Fibroblast of skin of right biceps (primary cell): Measurements from ENCODE around the gene CAMTA1.

Experiments
- DNase-seq: peaks from one replicate; pipeline ENCODE4 v3.0.0-alpha.2; 2013

CAMTA1 gene

DNA sequence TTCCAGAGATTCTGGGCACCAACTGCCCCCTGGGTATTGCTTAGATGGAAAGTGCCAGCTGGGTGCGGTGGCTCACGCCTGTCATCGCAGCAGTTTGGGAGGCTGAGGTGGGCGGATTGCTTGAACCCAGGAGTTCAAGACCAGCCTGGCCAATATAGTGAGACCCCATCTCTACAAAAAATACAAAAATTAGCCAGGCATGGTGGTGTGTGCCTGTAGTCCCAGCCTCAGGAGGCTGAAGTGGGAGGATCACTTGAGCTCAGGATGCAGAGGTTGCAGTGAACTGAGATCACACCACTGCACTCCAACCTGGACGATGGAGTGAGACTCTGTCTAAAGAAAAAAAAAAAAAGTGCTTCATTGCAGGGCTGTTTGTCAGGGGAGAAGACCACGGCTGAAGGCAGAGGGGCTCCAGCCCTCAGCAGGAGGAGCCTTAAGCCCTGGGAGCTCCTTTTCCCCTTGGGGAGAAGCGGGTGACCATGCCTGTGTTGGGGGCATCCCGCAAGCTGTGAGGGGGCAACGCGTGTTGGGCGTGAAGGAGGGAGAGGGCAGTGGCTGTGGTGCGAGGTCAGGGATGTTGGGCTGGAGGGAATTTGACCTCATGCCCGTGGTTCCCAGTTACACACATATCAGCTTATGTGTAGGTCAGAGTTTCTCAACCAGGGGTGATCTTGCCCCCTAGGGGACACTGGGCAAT lies 854.3 kb downstream of the CAMTA1 start:
- no peak for DNase-seq

- DNase-seq = no peak
These were observed 855.1 kb downstream of the CAMTA1 start for GRCh38 chr1:7640350-7640749.

GRCh38 chr1:7640920-7641585 lies 855.8 kb downstream of the CAMTA1 start:
- no peak for DNase-seq

GRCh38 chr1:7641587-7642417 lies 856.5 kb downstream of the CAMTA1 start:
- no peak for DNase-seq

DNA sequence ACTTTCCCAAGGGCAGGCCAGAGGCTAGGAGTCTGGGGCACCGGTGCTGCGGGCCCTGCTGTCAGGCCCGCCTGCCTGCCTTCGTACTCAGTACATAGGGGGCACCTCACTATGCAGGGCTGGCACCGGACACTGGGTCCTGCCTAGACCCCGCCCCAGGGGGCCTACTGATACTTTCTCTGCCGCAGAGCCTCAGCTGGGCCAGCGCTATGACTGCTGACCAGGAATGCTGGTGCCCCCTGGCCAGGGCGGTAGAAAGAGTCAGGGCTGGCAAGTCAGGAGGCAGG lies 857.1 kb downstream of the CAMTA1 start:
- DNase-seq = no peak

DNA sequence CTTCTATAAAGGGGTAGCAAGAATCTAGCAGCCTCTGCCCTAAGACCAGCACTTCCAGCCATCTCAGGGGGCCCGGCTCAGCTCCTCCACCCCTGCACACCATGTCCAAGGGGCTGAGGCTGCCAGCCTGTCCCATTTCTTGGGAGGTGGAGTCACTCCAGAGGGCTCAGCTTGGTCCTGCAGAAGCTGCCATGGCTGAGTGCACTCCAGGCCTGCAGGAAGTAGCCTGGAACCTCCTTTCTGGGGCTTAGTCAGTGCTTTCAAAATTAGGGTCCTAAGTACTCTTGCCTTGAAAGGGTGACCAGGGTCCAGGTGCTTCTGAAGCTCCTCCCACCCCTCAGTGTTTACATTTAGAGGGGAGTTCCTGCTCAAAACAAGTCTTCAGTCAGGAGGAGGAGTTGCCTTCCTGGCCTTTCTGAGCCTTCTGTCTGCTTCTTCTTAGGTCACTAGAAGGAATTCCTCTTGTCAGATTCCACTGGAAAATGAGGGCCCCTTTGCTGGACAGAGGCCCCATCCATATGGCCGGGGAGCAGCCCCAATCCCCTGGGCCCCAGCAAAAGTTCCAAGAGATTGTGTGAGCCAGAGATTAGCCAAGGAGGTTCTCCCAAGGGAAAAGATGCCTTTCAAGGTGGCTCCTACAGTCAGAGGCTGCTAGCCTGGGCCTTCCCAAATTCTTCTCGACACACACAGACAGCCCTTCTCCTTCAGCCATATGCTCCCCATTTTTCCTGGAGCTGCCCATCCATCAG lies 857.7 kb downstream of the CAMTA1 start:
- no peak for DNase-seq

DNA sequence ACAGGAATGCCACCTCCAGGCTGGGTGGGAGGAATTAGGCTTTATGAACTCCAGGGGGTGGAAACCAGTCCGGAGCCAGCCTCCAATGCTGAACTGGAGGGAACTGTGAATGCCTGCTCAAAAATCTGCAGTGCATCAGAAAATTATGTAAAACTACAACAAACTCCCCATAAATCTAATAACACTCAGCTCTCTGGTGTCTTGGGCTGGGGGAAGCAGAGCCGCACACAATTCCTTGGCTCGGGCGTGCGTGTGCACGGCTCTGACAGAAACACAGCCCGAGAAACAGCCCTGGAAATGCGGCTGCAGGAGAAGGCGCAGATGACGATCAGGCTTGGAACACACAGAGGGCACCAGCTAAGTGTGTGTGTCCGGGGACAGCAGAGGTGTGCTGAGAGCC lies 858.3 kb downstream of the CAMTA1 start:
- DNase-seq = peak; percentile 41

DNA sequence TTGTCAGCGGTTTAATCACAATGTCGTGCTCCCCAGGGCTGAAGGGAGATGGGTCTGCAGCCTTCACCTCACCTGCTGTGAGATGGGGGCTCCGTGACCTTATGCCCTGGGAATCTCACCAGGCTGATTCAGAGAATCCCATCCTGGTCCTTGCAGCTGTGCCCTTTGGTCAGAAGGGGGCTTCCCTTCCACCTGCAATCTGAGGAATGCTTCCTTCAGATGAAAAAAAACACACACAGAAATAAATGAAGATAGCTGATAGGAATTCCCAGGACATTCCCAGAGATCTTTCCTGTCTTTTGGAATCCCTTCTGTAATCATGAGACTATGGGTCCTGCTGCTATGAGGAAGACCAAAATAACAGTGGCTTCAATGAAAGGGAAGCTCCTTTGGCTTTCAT lies 858.8 kb downstream of the CAMTA1 start:
- DNase-seq = no peak

GRCh38 chr1:7644961-7645750 lies 859.9 kb downstream of the CAMTA1 start:
- no peak for DNase-seq

DNA sequence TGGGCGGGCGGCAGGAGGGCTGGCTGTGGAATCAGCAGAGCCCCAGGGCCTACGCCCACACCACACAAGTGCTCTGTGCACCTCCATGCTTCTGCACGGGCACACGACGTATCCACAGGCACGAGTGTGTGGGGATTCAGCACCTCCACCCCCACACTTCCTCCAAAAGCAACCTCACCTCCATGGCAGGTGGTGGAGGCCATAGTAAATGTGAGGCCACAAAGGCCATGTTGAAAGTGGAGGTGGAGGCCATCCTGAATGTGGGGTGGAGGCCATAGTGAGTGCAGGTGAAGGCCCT lies 860.4 kb downstream of the CAMTA1 start:
- no peak for DNase-seq

DNA sequence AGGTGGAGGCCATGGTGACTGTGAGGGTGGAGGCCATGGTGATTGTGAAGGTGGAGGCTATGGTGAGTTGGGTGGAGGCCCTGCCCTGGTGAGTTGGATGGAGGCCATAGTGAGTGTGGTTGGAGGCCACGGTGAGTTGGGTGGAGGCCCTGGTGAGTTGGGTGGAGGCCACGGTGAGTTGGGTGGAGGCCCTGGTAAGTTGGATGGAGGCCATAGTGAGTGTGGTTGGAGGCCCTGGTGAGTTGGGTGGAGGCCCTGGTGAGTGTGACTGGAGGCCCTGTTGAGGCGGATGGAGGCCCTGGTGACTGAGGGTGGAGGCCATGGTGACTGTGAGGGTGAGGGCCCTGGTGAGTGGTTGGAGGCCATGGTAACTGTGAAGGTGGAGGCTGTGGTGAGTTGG lies 860.9 kb downstream of the CAMTA1 start:
- DNase-seq = no peak

GRCh38 chr1:7646981-7647901 lies 862.0 kb downstream of the CAMTA1 start:
- DNase-seq = peak; percentile 45

DNA sequence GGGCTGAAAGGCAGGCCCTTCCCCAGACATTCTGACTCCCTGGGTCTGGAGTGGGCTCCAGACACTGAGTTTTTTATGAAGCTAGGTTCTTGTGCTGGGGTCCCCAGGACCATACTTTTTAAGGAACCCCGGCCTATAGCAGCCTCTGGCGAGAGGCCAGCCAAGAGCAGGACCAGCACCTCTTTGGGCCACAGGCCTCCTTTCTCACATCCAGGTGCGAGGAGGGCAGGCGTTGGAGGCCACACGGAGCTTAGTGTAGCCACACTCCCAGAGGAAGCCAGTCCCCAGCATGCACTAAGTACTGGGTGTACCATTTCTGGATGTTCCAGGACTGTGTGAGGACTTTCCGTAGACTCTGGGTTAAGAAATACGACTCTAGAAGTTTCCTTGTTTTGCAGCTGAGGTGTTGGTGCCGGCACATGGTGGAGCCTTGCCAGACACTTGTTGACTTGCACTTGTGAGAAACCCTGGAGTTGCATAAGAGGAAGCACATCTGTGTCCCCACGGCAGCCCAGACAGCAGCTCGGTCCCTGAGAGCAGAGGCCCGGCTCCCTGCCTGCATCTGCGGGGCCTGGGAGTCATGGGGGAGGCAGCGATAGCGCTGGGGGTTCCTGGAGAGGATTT lies 863.6 kb downstream of the CAMTA1 start:
- no peak for DNase-seq

- DNase-seq = no peak
These were observed 865.5 kb downstream of the CAMTA1 start for GRCh38 chr1:7650801-7651200.

DNA sequence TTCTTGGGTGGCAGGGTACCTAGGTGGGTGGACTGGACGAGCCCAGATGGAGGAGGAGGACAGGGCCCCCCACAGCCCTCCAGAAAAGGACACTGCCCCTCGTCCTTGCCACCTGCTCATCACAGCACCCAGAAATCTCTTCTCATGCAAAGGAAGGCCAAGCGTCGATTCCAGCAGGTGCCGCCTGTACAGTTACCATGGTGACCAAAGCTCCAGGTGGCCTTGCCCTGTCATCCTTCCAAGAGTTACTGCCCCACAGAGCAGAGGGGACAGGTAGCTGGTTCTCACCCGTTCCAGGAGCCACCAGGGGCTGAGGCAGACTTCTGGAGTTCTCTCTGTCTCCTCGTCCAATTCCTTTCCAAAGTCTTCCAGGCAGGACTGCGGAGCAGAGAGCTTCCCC lies 865.9 kb downstream of the CAMTA1 start:
- no peak for DNase-seq

DNA sequence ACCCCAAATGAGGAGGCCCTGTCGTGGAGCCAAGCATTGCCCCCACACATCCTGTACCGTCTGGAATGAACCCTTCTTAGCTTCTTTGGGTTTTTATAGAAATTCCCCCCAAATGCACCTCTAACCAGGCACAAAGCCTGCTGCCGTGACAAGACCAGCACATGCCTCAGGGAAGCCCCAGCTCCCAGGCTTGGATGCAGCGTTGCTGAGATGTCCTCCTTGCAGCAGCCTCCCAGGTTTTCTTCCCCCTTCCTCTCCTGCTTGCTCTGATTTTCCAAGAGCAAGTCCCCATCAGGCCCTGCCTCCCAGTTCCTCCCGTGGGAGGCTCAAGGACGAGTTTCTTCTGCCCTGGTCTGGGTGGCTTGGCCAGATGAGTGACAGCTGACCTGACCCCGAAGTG lies 866.8 kb downstream of the CAMTA1 start:
- DNase-seq = no peak

GRCh38 chr1:7652515-7653098 lies 867.4 kb downstream of the CAMTA1 start:
- no peak for DNase-seq

GRCh38 chr1:7654725-7655124 lies 869.5 kb downstream of the CAMTA1 start:
- DNase-seq = no peak

- DNase-seq = no peak
These were observed 870.1 kb downstream of the CAMTA1 start for GRCh38 chr1:7655354-7655753.

DNA sequence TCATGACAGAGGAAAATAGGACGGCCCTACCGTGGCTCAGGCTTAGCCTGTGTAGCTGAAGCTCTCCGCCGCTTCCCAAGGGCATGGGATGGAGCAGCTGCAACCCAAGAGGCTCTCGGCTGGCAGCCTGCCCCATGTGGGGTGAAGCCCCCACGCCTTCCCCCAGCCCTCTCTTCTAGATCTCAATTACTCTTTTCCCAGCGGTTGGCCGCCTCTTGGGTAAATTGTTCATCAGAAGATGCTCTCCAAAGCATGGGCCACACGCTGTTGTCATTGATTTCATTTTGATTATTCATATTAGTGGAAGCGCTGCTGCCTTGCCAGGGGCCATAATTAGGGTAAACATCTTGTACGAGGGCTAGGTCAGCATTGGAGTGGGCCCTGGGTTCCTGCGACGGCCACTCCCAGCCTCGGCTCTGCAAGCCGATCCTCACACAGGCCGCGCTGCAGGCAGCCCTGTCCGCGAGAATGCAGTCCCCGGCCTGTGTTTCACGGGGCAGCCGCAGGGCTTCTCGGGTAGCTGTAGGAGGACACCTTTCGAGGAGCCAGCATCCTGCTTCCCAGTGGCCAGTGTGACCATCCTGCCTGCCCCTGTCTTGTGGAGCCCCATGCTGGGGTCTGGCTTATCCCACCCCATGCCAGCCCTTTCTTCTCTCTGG lies 871.4 kb downstream of the CAMTA1 start:
- no peak for DNase-seq
